ENCODE data around the gene ZBTB21.

ZBTB21 gene

GRCh38 chr21:42032266-42032665 lies 22.1 kb upstream of the ZBTB21 start:
- H3K27ac ChIP-seq = no peak overlapping the region
- TF ChIP-seq CTCF (conservative IDR thresholded peaks at IDR 0.05) = no peak

GRCh38 chr21:42031816-42032215 lies 21.7 kb upstream of the ZBTB21 start:
- no peak overlapping the region for H3K27ac ChIP-seq
- TF ChIP-seq CTCF (conservative IDR thresholded peaks at IDR 0.05) = no peak

GRCh38 chr21:42031241-42031640 lies 21.1 kb upstream of the ZBTB21 start:
- no peak for TF ChIP-seq CTCF (conservative IDR thresholded peaks at IDR 0.05)
- H3K27ac ChIP-seq = no peak overlapping the region

GRCh38 chr21:42030311-42030710 lies 20.2 kb upstream of the ZBTB21 start:
- no peak overlapping the region for H3K27ac ChIP-seq
- TF ChIP-seq CTCF (conservative IDR thresholded peaks at IDR 0.05) = no peak

- H3K27ac ChIP-seq = no peak overlapping the region
- TF ChIP-seq CTCF (conservative IDR thresholded peaks at IDR 0.05) = no peak
These were observed 18.7 kb upstream of the ZBTB21 start for GRCh38 chr21:42028766-42029425.

- no peak overlapping the region for H3K27ac ChIP-seq
- no peak for TF ChIP-seq CTCF (conservative IDR thresholded peaks at IDR 0.05)
These were observed 17.9 kb upstream of the ZBTB21 start for GRCh38 chr21:42027822-42028765.

GRCh38 chr21:42027085-42027821 lies 17.1 kb upstream of the ZBTB21 start:
- TF ChIP-seq CTCF (conservative IDR thresholded peaks at IDR 0.05) = no peak
- H3K27ac ChIP-seq = no peak overlapping the region

All from VCaP (cell line).